GM19035 (cell line): ENCODE results near the gene PDE5A.

Experiments used
- ATAC-seq: cut with Tn5 transposase; IDR thresholded peaks from one replicate; pipeline ENCODE4 v1.9.1; 2021; ENCODE audit not compliant: unreplicated experiment

The PDE5A gene

DNA sequence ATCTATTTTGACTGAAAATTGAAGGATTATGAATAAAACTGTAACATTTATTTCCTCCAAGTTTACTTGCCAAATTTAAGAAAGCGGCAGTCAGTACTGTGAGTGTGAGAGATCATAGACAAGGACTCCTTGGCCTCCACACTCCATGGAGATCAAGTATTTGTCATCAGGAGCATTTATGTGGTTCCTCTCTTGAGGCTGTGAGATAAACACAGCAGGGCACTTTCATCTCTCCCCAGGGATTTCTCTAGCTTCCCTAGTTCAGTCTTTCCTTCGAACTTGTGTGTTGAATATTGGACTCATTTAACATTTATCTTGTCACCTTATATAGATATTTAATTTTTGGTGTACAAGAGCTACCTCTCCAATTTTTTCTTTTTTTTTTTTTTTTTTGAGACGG is 40.8 kb downstream of the PDE5A start:
- no peak for ATAC-seq

DNA sequence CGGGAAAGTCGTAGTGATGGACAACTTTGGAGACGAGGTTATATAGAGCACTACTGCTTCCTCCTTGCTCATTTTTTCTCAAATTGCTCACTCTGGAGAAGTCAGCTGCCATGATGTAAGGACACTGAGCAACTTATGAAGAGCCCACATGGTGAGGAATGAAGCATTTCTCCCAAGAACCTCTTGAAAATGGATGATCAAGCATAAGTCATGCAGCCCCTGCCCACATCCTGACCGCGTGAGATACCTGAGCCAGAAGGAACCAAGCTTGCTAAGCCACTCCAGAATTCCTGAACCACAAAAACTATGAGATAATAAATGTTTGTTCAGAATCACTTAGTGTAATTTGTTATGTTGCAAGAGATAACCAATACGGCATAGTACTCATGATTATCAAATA is 42.8 kb downstream of the PDE5A start:
- no peak for ATAC-seq

DNA sequence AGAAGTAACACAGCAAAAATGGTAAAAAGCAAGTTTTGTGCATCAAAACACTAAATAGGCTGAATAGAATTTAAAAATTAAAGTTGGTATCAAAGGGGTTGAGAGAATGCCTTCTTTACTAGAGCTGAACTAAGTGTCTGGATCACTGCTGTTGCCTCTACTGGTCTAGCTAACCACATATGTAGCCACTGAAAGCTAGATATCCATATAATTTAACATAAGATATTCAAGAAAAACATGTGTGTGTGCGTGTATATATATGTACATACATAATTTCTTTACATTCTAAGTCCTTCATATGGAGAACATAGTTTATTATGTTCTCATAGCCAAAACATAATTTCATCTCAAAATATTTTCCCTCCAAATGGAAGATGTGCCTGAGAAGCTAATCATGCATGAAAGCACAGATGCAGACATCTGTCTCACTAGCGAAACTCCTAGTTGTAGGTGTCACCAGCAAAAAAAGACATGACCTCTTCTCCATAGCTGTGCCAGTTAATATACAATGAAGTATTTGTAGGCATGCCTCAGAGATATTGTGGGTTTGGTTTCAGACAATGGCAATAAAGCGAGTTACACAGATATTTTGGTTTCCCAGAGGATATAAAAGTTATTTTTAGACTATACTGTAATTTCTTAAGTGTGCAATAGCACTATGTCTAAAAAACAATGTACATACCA is 47.3 kb downstream of the PDE5A start:
- no peak for ATAC-seq

DNA sequence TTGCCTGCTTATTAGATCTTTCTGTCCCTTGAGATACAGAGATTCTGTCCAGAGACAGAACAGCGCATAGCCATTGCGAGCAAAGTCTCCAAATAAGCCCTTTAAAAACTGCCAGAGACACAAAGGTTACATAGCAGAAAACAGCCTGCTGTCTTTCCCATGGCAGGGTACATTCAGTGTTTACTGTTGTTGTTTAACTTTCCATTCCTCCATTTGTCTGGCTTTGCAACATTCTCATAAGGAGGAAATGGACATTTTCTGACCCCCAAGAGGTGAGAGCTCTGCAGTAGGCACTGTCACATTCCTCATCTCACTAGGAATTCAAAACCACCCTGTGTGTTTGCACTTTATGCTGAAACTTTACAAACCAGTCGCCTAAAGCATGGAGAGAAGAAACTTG is 48.3 kb downstream of the PDE5A start:
- no peak for ATAC-seq

DNA sequence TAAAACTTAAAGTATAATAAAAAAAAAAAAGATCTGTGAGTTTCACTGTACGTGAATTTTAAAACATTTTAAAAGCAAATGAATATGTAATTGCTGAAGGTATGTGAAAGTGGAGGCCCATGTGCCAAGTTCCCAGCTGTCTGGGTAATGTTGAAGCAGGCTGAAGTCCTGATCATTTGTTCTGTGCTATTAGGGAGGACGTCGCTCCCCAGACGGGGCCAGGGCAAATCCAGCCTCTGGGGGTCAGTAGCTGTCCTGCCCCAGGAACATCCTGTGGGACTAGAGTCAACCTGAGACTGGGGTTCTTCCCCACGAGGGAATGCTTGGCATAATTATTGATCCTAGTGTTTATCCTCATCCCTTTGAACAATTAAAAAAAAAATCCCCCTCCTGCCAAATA is 48.8 kb downstream of the PDE5A start:
- ATAC-seq = no peak

DNA sequence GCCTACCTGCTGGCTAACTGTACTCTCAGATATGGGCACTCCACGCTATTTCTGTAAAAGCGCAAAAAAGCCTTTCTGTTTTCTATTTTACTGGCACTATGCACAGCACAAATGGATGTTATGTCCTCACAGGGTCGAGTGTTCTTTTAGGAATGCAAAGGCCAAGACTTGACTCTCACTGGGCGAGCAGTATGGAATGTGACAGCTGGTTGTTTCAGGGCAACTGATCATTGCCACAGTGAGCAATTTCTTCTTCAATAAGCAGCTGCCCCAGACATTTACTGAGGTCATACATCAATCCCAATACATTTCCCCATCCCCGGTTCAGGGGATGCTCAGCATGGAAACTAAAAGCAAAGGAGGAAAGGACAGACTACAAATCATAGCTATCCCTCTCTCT is 58.2 kb downstream of the PDE5A start:
- ATAC-seq = no peak

DNA sequence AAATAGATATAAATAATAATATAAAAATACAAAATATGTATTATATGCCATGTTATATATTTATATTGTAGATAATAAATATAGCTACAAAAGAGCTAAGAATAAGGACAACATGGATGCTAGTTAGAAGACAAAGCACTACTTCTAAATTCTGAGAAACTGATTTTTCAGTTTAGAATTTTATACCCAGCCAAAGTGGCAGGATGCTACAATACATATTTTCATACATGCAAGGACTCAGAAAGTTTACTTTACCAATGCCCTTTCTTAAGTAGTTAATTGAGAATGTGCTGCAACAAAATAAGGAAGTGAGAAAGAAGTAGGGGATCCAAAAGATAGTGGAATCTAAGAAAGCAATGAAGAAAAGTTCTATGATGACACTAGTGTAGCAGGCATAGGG is 64.5 kb downstream of the PDE5A start:
- ATAC-seq = no peak

DNA sequence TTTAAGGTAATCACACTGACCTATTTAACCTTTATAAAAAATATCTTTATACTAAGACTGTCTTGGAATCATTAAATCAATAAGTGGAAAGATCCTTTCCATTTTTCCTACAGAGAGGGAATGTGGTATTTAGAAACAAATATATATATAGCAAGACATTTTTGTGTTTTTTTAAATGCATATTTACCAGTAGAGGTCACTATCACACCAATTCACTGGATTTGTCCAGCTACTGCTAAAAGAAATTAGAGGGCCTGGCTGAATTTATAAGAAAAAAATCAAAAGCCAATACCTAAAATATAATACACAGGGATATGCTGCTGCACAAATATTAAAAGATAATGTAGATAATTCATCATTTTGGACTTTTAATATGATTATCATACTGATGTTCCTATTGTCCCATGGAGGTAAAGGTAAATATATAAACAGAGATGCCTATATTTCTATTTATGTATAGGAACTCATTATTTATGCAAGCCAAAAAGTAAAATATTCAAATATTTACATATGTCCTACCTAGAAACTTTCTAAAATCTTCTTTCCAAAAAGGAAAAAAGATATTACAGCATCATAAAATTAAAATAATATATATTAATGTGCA is 69.5 kb downstream of the PDE5A start:
- ATAC-seq = no peak

DNA sequence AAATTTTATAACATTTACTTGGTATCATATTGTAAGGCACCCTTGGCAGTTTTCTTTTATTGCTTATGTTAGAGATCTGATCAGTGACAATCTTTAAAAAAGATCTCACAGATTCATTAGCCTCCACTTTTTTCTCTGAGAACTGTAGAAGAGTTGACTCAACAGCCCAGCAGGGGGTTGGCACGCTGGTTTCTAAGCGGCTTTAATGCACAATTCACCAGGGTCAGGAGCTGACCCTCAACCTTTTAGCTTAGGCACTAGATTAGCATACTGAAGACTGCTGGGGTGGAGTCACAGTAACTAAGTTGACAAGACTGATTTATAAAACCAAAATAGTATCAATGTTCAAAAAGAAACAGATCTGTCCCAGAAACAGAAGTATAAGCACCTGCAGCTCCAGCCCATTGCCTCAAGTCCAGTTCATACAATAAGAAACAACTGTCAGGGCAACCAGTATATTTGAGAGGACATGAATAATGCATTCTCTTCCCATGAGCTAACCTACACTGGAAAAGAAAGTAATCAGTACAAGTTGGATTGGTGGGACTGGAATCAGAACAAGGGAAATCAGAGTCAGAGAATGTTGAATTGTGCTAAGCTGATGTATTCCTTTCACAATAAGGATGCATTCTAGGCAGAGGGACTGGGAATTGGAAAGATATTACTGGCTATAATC is 77.6 kb downstream of the PDE5A start:
- ATAC-seq = no peak

DNA sequence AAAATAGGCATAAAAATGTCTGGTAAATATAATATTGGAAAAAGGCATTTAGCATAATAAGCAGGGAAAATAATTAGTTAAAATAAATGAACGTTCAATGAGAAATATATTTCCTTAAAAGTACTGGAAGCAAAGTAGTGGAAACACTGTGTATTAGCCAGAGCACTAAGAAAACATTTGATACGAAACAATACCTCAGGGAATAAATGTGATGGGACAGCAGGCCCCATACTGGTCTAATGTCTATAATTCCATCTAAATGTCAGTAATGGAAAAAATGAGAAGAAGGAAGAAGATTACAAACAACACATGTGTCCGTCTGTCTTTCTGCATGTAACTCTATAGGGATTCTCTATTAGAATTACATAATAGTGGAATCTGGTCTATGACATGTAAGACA is 79.0 kb downstream of the PDE5A start:
- no peak for ATAC-seq

DNA sequence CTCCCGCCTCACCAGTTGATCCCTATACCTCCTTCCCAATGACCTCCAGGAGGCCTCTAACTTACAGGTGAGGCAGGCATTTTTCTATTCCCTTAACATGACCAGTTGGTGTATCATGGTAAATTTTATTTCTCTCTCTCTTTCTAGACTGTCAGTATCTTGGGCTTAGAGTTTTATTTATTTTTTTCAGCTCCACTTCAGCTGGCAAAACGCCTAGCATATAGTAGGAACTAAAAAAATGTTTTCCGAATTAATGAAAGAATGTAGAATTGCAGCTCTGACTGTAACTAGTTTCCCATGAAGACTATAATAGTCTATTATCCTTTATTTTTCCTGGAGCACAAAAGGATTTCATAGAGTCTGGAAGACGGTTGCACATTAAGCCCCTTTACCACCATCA is 84.8 kb downstream of the PDE5A start:
- no peak for ATAC-seq

DNA sequence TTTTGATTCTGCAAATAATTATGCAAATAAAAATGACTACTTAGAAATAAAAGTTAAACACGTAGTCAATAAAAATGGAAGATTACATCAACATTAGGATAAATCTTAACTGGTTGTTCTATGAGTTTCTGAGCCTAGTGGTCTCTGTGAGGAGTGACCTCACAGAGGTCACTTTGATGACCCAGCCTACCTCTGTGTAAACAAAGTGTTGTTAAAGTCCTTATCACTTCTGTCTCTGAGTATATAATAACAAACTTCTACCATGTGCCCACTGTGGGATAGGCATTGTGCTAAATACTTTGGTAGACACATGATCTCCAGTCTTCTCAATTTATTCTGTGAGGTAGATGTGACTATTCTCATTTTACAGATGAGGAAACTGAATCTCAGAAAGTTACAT is 85.4 kb downstream of the PDE5A start:
- ATAC-seq = no peak

DNA sequence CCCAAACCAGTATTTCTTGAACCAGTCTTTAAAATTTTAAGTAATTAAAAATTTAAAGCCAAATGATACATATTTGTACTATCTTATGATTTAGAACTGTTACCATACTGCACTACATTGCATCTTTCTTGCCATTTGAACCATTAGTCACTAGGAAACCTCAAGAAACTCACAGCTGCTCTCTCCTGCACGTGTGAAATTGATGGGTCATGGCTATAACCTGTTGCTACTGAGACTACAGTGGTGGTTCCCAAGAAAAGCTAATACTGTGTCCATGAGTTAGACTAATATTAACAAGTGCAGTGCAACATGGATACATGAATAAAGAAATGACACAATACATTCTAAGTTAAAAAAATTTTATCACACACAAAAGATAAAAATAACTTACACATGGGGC is 88.4 kb downstream of the PDE5A start:
- ATAC-seq = no peak

DNA sequence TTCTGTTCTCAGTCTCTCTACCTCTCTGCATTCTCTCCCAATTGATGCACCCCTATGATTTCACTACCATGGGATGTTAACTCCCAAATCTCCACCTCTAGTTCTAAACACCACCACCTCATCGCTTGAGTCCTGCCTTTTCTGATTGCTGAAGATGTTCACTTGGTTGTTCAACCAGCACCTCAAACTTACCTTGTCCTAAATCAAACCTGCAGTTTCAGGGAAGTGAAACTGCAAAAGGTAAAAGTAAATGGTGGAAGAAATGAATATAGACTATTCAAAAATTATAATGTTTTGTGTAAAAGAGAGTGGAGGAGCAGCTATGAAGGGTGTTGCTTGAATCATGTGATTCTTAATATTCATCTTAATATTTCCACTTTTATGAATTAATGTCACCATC is 91.0 kb downstream of the PDE5A start:
- no peak for ATAC-seq

DNA sequence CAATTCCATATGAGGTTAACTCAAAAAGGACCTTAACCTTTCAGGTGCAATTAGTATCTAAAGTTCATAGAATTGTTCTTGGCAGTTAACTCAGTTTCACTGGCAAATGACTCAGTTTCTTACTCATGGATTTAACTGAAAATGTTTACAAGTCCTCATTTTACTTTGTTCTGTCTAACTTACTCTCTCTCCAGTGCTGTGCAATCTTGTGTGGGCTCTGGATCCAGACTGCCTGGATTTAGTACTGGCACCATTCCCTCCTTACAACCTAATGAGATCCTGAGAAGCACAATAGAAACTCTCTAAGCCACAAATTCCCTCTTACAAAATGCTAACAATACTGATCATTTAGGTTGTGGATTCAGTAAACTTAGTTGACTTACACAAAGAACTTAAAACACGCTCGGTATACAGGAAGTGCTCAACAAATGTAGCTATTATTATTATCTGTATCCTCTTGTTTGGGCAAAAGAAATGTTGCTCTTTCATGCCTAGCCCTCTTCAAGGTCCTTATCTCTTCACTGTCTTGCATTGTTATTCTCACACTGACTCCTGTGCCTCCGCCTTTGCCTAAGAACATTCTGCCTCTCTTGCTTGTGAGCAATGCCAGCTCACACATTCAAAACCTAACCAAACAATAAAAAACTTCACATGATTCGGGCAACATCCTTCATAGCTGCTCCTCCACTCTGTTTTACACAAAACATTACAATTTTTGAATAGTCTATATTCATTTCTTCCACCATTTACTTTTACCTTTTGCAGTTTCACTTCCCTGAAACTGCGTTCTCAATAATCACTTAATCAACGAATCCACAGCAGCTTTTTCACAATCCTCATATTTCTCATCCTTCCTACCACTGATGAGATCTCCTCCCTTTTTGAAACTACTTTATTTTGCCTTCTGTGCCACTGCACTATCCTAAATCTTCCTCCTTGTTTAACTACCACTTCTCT is 91.8 kb downstream of the PDE5A start:
- no peak for ATAC-seq

DNA sequence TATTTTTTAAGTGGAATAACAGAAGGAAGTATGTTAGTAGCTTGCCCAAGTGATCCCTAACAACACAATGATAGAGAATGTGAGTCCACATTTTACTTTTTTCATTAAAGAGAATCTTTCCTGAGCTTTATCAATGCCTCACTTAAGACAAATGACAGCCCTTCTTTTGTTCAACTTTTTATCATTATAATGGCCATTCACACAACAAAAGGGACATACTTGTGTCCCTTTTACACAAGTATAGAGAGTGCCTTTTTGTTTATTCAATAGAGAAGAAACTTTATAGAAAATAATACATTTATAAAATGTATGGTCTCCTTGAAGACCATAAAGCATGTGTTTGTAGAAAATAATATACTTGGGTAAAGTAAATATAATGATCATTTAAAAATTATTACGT is 96.3 kb downstream of the PDE5A start:
- no peak for ATAC-seq

DNA sequence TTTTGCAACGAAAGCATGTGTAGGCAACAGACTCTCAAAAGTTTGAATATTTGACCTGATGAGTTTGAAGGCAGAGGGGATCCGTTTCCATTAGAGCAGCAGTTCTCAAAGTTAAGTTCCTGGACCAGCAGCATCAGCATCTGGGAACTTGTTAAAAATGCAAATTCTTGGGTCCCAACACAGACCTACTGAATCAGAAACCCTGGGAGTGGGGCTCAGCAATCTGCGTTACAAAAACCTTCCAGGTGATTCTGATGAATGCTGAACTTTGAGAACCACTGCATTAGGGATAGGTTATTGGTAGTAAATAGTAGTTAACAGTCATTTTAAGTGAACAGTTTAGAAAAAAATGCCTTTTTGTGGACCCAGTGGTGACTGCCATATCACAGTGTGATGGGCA is 98.8 kb downstream of the PDE5A start:
- no peak for ATAC-seq

DNA sequence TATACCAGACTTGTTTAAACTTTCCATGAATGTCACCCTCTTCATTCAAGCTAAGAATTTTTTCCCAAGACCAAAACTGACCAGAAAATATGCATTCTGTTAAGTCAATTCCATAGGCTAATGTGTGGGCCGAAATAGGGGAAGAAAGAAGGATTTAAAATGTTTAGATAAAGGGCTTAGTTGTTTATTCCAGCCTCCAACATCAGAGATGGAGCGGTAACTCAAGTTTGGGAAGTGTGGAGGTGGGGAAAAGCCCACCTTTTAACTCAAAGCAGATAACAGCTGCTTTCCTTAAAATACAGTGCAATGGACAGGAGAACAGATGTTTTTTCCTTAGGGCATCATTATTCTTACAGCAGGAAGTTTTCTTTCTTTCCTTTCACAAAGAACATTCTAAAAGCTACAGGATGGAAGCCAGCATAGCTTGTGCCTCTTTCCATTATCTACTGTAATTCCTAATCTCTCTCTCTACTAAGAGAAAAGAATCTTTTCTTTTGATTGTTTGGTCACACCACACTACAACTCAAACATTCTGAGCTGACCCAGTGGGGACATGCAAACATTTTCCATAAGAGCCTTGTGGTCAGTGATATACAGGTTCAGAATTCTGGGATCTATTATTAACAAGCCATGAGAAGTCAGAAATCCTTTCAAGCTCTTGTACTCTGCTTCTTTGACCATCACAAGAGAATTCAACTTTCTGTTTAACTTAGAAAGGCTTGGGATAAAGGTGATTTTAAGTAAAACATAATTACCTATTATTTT is 101.6 kb downstream of the PDE5A start:
- no peak for ATAC-seq

DNA sequence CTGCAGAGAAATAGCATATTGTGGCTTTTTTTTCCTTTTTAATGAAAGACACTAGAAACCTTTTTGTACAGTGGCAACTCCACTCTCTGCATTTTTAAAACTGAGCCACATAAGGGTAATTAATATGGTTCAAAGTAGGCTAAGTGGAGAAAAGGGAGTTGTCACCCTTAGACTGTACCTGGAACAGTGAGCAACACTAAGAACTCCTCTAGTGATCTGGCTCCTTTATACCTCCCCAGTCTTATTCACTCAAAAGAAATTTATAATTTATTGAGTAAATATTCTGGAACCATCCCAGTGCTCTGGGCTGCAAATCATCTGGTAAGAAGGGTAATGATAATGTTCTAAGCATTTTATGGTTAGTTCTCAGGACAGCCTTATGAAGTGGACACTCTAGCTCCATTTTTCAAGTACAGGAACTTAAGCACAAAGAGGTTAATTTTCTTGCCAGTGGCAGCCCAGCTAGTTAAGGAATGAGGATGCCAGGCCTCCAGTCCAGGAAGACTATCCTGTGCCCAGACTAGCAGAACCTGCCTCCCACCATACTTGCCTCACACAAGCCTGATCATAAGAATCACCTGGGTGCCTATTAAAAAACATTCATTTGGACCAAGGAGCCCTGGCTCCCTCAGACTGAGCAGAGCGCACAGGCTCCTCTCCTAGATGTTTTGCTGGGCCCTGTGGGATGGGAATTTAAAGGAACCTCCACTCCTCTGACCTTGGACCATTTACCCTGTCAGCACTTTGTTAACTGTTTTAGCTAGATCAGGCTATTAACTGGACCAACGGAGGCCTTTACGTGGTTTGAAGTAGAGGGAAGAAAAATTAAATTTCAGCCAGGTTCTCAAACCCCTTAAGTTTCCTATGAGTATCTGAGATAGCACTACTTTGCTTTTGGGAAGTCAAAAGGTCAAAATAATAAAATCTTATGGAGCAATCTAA is 102.6 kb downstream of the PDE5A start:
- no peak for ATAC-seq
